SJCRH30 (cell line): ENCODE data around the gene RBM22. TPM values are rescaled to one million over a fixed set of nuclear protein-coding genes. Genes with fewer than 3 reads are reported as not detected.

Experiments used
- DNase-seq, 2 experiments: peaks; one replicate each; pipeline ENCODE4 v3.0.0-alpha.2; 2015 to 2020
- H3K27ac ChIP-seq: fragments of 250-450 bp; sonication (Bioruptor Pico); 2 replicates; pipeline ENCODE4 v1.5.1; 2020; ENCODE audit warnings: mild to moderate bottlenecking, moderate library complexity
- H3K27me3 ChIP-seq: fragments of 250-450 bp; sonication (Bioruptor Pico); 2 replicates; pipeline ENCODE4 v1.5.1; 2020; ENCODE audit warnings: mild to moderate bottlenecking, moderate library complexity
- H3K36me3 ChIP-seq: fragments of 250-450 bp; sonication (Bioruptor Pico); 2 replicates; pipeline ENCODE4 v1.5.1; 2020; ENCODE audit warnings: mild to moderate bottlenecking, moderate library complexity
- H3K4me1 ChIP-seq: fragments of 250-450 bp; sonication (Bioruptor Pico); 2 replicates; pipeline ENCODE4 v1.5.1; 2020; ENCODE audit warnings: mild to moderate bottlenecking, moderate library complexity
- H3K4me3 ChIP-seq: fragments of 250-450 bp; sonication (Bioruptor Pico); 2 replicates; pipeline ENCODE4 v1.5.1; 2020; ENCODE audit warnings: mild to moderate bottlenecking, moderate library complexity
- H3K9me3 ChIP-seq: fragments of 250-450 bp; sonication (Bioruptor Pico); replicated peaks from 2 replicates; pipeline ENCODE4 v1.5.1; 2020; ENCODE audit warnings: mild to moderate bottlenecking, moderate library complexity
- total RNA-seq: library from RNA; depleted of rRNA; stranded (reverse); fragments of >200 nt; shearing (Covaris generic); gene quantifications from 2 replicates; pipeline ENCODE4 v1.2.3, GENCODE V29; 2014; rRNA removed

Gene RBM22
- total RNA-seq, 1 experiment from 2014 or later = 55.2 TPM

DNA sequence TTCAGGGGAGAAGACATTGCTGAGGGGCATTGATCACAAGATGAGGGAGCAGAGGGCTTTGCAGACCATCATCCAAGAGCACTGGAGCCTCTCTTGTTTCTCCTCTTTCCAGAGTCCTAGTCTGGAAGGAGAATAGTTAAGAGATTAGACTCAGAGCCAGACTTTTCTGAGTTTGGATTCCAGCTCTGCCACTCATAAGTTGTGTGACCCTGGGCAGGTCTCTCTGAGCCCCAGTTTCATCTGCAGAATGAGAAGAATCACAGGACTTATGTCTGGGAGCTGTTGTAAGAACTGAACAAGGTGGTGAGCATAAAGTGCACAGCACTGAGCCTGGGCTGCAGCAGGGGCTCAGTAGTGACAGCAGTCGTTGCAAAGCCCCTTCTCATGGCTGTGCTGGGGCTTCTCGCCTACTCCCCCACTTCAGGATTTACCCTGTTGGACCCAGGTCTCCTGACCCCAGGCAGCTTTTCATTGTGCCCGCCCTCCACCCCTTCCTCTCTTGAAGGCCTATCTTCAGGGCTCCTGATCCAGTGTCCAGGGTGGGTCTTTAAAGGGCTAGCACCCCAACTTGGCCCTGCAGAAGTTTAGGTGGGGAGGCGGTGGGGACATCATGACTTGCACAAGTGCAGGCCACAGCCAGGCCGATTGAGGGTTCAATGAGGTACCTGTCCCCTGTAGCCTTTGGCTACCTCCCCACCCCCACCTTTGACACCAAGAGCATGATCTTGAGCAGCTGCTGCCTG lies 58.9 kb downstream of the RBM22 start:
- Histone ChIP-seq H3K27me3 (no peaks in the 10 kb centered on the region), H3K4me1 (peaks cover 76% of the 10 kb centered on the region), H3K4me3 (peak overlapping the region; percentile 55), H3K27ac (peak overlapping the region; percentile 46), H3K36me3 (no peaks in the 10 kb centered on the region), H3K9me3 (no peaks in the 10 kb centered on the region)
- DNase-seq = no peak

DNA sequence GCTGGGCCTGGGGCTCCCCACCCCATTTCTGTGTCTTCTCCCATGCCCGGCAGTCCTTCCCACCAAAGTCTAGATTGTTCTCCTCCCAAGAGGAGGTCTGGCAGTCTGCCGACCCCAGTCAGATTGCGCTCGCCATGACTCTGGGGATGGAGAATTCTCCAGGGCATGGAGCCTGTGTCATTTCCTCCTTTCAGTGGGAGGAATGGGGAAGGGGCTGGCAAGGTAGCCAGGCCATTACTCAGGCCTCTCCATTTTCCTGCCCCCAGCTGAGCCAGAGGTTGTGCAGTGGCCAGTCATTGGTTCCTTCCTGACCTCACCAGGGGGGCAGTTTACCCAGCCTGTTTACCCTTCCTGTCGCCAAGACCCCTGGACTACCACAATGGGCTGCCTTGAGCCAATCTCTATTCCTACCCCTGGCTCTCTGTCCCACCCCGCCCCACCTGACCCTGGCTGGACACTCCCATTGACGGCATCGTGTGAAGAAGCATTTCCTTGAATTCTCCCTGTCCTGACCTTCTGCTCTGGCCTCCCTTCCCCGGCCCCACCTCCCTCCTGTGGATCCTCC lies 59.8 kb downstream of the RBM22 start:
- Histone ChIP-seq H3K4me1 (peaks cover 84% of the 10 kb centered on the region), H3K27me3 (no peaks in the 10 kb centered on the region), H3K27ac (peak overlapping the region; percentile 46), H3K36me3 (no peaks in the 10 kb centered on the region), H3K9me3 (no peaks in the 10 kb centered on the region), H3K4me3 (peak overlapping the region; percentile 55)
- DNase-seq = no peak

Other genes starting within 250 kb of the RBM22 start
- gene NDST1, start 192.9 kb downstream of the RBM22 start, total RNA-seq = 30.0 and 31.4 TPM in 2 replicates
- 2.3 and 3.2 TPM in 2 replicates for gene SYNPO, start 60.4 kb downstream of the RBM22 start, total RNA-seq
- 0.02 TPM in 1 of 2 replicates, not detected in the other for gene MYOZ3, start 39.8 kb downstream of the RBM22 start, total RNA-seq
- gene DCTN4, start 58.0 kb upstream of the RBM22 start, total RNA-seq = 41.5 and 47.8 TPM in 2 replicates
- 11.7 and 13.3 TPM in 2 replicates for gene SMIM3, start 77.7 kb upstream of the RBM22 start, total RNA-seq
- gene IRGM, start 145.5 kb upstream of the RBM22 start, total RNA-seq = not detected in 2 replicates
- 9.9 and 12.3 TPM in 2 replicates for gene ZNF300, start 203.9 kb upstream of the RBM22 start, total RNA-seq